ENCODE results near the gene TAF1L.

TAF1L gene

GRCh38 chr9:32635362-32635761 lies at the start of gene TAF1L:
TAF1L (minus strand) TSS chr9:32635669; CDS start chr9:32635579, 90 bp downstream.
- POLR2A ChIA-PET: no interaction called here
- CTCF ChIA-PET: no interaction called here
- TF ChIP-seq LEF1 (IDR thresholded peaks at IDR 0.05; ENCODE audit: borderline replicate concordance) (no peak), NFRKB (IDR thresholded peaks at IDR 0.05) (no peak), SP1 (IDR thresholded peaks at IDR 0.05) (no peak), BHLHE40 (IDR thresholded peaks at IDR 0.05; ENCODE audit: borderline replicate concordance) (no peak), L3MBTL2 (conservative IDR thresholded peaks at IDR 0.05) (no peak), SUZ12 (IDR thresholded peaks at IDR 0.05) (no peak), FOXM1 (IDR thresholded peaks at IDR 0.05; ENCODE audit: borderline replicate concordance) (no peak), ARNT (IDR thresholded peaks at IDR 0.05) (no peak), FOXK2 (IDR thresholded peaks at IDR 0.05) (no peak)
- no peak for DNase-seq (ENCODE audit: extremely low spot score)

GRCh38 chr9:32681751-32682150 lies 46.3 kb upstream of the TAF1L start:
- TF ChIP-seq FOXM1 (IDR thresholded peaks at IDR 0.05; ENCODE audit: borderline replicate concordance) (no peak), PKNOX1 (IDR thresholded peaks at IDR 0.05) (no peak), SP1 (IDR thresholded peaks at IDR 0.05) (no peak), CTBP1 (IDR thresholded peaks at IDR 0.05; ENCODE audit: borderline replicate concordance) (no peak), FOXA1 (IDR thresholded peaks at IDR 0.05) (no peak), TARDBP (IDR thresholded peaks at IDR 0.05) (no peak), ARNT (IDR thresholded peaks at IDR 0.05) (no peak), ELF4 (IDR thresholded peaks at IDR 0.05) (no peak), FOXK2 (IDR thresholded peaks at IDR 0.05) (no peak)
- POLR2A ChIA-PET: no interaction called here
- CTCF ChIA-PET: no interaction called here
- DNase-seq (ENCODE audit: extremely low spot score): no peak

- no peak for DNase-seq (ENCODE audit: extremely low spot score)
- ChIA-PET CTCF (no interaction called here), POLR2A (no interaction called here)
- TF ChIP-seq LEF1 (IDR thresholded peaks at IDR 0.05; ENCODE audit: borderline replicate concordance): no peak
Observed at GRCh38 chr9:32677931-32678330, 42.5 kb upstream of the TAF1L start.

- ChIA-PET POLR2A (no interaction called here), CTCF (no interaction called here)
- TF ChIP-seq ELF4 (IDR thresholded peaks at IDR 0.05): no peak
- no peak for TF ChIP-seq TARDBP (IDR thresholded peaks at IDR 0.05)
- no peak for TF ChIP-seq LEF1 (IDR thresholded peaks at IDR 0.05; ENCODE audit: borderline replicate concordance)
- no peak for DNase-seq (ENCODE audit: extremely low spot score)
Observed at GRCh38 chr9:32672469-32672868, 37.0 kb upstream of the TAF1L start.

GRCh38 chr9:32671333-32671732 lies 35.9 kb upstream of the TAF1L start:
- ChIA-PET CTCF (no interaction called here), POLR2A (no interaction called here)
- DNase-seq (ENCODE audit: extremely low spot score): no peak
- TF ChIP-seq FOXM1 (IDR thresholded peaks at IDR 0.05; ENCODE audit: borderline replicate concordance): no peak
- TF ChIP-seq NFRKB (IDR thresholded peaks at IDR 0.05): no peak
- TF ChIP-seq FOXA1 (IDR thresholded peaks at IDR 0.05): no peak
- no peak for TF ChIP-seq SP1 (IDR thresholded peaks at IDR 0.05)

GRCh38 chr9:32665101-32665500 lies 29.6 kb upstream of the TAF1L start:
- no peak for DNase-seq (ENCODE audit: extremely low spot score)
- ChIA-PET POLR2A (no interaction called here), CTCF (interaction anchor here (0.5 kb wide), 1 partner anchor 51 kb away, joined by 3 read pairs; no protein-coding TSS in a partner anchor)
- no peak for TF ChIP-seq NFRKB (IDR thresholded peaks at IDR 0.05)

- ChIA-PET POLR2A (no interaction called here), CTCF (no interaction called here)
- TF ChIP-seq NFRKB (IDR thresholded peaks at IDR 0.05) (no peak), BHLHE40 (IDR thresholded peaks at IDR 0.05; ENCODE audit: borderline replicate concordance) (no peak), SP1 (IDR thresholded peaks at IDR 0.05) (no peak), CTBP1 (IDR thresholded peaks at IDR 0.05; ENCODE audit: borderline replicate concordance) (no peak), PKNOX1 (IDR thresholded peaks at IDR 0.05) (no peak), ZNF384 (IDR thresholded peaks at IDR 0.05) (no peak), ELF4 (IDR thresholded peaks at IDR 0.05) (no peak), FOXM1 (IDR thresholded peaks at IDR 0.05; ENCODE audit: borderline replicate concordance) (no peak), TARDBP (IDR thresholded peaks at IDR 0.05) (no peak), HDGF (IDR thresholded peaks at IDR 0.05; ENCODE audit: borderline replicate concordance) (no peak), ARNT (IDR thresholded peaks at IDR 0.05) (no peak), LEF1 (IDR thresholded peaks at IDR 0.05; ENCODE audit: borderline replicate concordance) (no peak)
- no peak for DNase-seq (ENCODE audit: extremely low spot score)
Observed at GRCh38 chr9:32663741-32664140, 28.3 kb upstream of the TAF1L start.

GRCh38 chr9:32647671-32648070 lies 12.2 kb upstream of the TAF1L start:
- CTCF ChIA-PET: no interaction called here
- no peak for TF ChIP-seq SP1 (IDR thresholded peaks at IDR 0.05)
- TF ChIP-seq BHLHE40 (IDR thresholded peaks at IDR 0.05; ENCODE audit: borderline replicate concordance): no peak
- no peak for TF ChIP-seq HDGF (IDR thresholded peaks at IDR 0.05; ENCODE audit: borderline replicate concordance)
- no peak for TF ChIP-seq ELF4 (IDR thresholded peaks at IDR 0.05)
- no peak for TF ChIP-seq LEF1 (IDR thresholded peaks at IDR 0.05; ENCODE audit: borderline replicate concordance)
- no peak for TF ChIP-seq SUZ12 (IDR thresholded peaks at IDR 0.05)
- TF ChIP-seq CTBP1 (IDR thresholded peaks at IDR 0.05; ENCODE audit: borderline replicate concordance): no peak
- no peak for TF ChIP-seq ARNT (IDR thresholded peaks at IDR 0.05)
- TF ChIP-seq L3MBTL2 (conservative IDR thresholded peaks at IDR 0.05): no peak
- TF ChIP-seq FOXA1 (IDR thresholded peaks at IDR 0.05): no peak
- TF ChIP-seq NFRKB (IDR thresholded peaks at IDR 0.05): no peak
- TF ChIP-seq PKNOX1 (IDR thresholded peaks at IDR 0.05): no peak
- TF ChIP-seq ZNF384 (IDR thresholded peaks at IDR 0.05): no peak
- no peak for DNase-seq (ENCODE audit: extremely low spot score)
- POLR2A ChIA-PET: no interaction called here

All from HEK293T (cell line).